NCI-H1694 (cell line): ENCODE measurements around the gene AK5.

ENCODE experiments used
- DNase-seq: peaks from one replicate; lab custom pipeline; 2025; lab: John Stamatoyannopoulos, UW

Gene AK5

DNA sequence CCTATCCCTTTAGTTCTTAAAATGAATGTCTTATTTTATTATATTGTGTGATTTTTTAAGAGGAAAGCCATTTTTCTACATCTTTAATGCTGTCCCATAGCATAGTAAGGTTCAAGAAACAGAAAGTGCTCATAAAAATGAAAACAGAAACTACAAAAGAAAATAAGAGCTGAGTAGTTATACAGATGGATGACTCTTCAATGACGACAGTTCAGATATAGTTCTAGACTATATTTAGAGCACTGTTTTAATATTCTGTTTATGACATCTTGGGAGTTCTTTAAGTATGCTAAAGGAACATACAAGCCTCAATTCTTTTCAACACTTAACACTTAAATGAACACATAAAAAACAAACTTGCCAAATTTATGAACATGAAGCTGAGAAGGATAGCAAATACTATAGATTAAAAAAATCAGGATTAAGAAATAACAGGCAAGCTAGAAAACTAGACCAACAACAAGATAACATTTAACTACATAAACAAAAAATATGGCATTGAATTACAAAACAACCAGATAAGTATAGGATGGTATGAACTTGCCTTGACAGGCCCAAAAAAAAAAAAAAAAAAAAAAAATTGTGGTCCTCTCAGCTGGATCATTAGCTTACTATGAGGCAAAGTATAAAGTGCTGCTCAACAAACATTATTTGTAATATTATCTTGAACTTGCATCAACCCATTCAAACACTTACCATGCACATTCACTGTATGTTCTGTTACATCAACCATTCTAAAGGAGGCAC is 312.7 kb downstream of the AK5 start:
- DNase-seq, result no peak

DNA sequence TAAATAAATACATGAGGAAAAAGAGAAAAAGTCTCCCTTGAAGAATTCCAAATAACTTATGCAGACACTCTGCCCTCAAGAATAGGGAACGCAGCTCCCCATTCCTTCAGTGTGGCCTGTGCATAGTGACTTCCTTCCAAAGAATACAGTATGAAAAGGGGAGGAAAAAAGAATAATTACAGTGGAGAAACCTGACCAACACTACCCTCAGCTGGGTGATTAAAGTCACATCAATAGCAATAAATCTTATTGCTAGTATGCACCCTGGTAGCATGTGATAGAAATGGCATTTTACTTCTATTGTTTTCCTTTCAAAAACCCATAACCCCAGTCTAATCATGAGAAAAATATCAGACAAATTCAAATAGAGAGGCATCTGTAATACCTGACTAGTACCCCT is 315.5 kb downstream of the AK5 start:
- DNase-seq, result no peak

DNA sequence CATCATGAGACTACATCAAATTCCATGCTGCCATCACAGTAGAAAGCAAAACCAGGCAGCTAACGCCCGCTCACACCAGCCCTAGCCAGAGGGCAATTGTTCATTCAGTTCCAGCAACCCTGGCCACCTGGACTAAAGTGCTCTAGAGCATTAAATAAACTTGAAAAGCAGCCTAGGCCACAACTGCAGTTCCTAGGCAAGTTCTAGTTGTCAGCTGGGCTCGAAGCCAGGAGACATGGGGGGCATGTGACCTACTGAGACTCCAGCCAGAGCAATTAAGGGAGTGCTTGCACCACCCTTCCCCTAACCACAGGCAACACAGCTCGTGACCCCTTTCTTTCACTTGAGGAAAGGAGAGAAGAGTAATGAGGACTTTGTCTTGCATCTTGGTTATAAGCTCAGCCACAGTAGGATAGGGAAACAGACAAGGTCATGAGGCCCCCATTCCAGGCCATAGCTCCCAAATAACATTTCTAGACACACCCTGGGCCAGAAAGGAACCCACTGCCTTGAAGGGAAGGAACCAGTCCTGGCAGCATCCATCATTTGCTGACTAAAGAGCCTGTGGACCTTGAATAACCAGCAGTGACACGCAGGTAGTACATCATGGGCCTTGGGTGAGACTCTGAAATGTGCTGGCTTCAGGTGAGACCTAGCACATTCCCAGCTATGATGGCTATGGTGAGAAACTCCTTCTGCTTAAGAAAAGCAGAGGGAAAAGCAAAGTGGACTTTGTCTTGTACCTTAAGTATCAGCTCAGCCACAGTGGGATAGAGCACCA is 323.6 kb downstream of the AK5 start:
- no peak for DNase-seq

GRCh38 chr1:77608893-77609292 is 327.1 kb downstream of the AK5 start:
- DNase-seq, result no peak
